ENCODE results near the gene TBCA. TPM values are rescaled to one million over a fixed set of nuclear protein-coding genes. Genes with fewer than 3 reads are reported as not detected.

The TBCA gene
- total RNA-seq, 1 experiment from 2014 or later = 317 TPM

GRCh38 chr5:77772729-77773128 is 3.4 kb downstream of the TBCA start:
- H2AFZ ChIP-seq (ENCODE audit: low read depth, low read length, poor library complexity, severe bottlenecking) = no peak overlapping the region
- POLR2A ChIA-PET = no interaction called here
- H3K79me2 ChIP-seq (ENCODE audit: insufficient read depth, low read length) = peaks cover 83% of the 10 kb centered on the region
- BruUV-seq (replicated peaks) = no TSS peak
- H3K9me2 ChIP-seq (ENCODE audit: insufficient read depth) = no peaks in the 10 kb centered on the region
- DNase-seq (ENCODE audit: low read depth, low spot score) (no peak), ATAC-seq (no peak)
- no peak overlapping the region for H3K4me2 ChIP-seq (ENCODE audit: low read length)
- no peak overlapping the region for H3K4me3 ChIP-seq (replicated peaks in 1 of 2; ENCODE audit: low read depth in 1 of 2, low read length in 2 of 2)
- H3K9ac ChIP-seq (ENCODE audit: low read length) = no peak overlapping the region
- H3K9me3 ChIP-seq (ENCODE audit: control insufficient read depth in 1 of 2, insufficient read depth in 1 of 2, low read depth in 1 of 2, low read length in 2 of 2) = no peaks in the 10 kb centered on the region
- H4K20me1 ChIP-seq (ENCODE audit: insufficient read depth) = peaks cover 21% of the 10 kb centered on the region; the same call in 1 of the 2 replicates
- CTCF ChIA-PET = no interaction called here
- no peak for TF ChIP-seq TCF7L2 (IDR thresholded peaks at IDR 0.05; ENCODE audit: borderline replicate concordance, extremely low read depth, insufficient read depth, insufficient read length)
- peaks cover 7 to 33% of the 10 kb centered on the region in 2 experiments for H3K4me1 ChIP-seq (ENCODE audit: control insufficient read depth in 1 of 2, insufficient read depth in 2 of 2, low read length in 2 of 2)
- no peaks in the 10 kb centered on the region for H3K27me3 ChIP-seq (ENCODE audit: insufficient read depth, low read length)
- intact Hi-C loops (cut with micrococcal nuclease) = no loop called here
- H3K27ac ChIP-seq (ENCODE audit: low read depth, low read length) = no peak overlapping the region
- peaks cover 8 to 18% of the 10 kb centered on the region in 2 experiments for H3K36me3 ChIP-seq (ENCODE audit: control insufficient read depth in 1 of 2, insufficient read depth in 2 of 2, low read length in 2 of 2)
- RAD21 ChIA-PET (ENCODE audit: low non-redundant PET in 1 of 2, low total read pairs in 2 of 2, uncharacterized antibody in 2 of 2, unreplicated experiment in 2 of 2) = no interaction called here

GRCh38 chr5:77771452-77771851 is 4.7 kb downstream of the TBCA start:
- H3K4me3 ChIP-seq (replicated peaks in 1 of 2; ENCODE audit: low read depth in 1 of 2, low read length in 2 of 2) = no peak overlapping the region
- peaks cover 8 to 18% of the 10 kb centered on the region in 2 experiments for H3K36me3 ChIP-seq (ENCODE audit: control insufficient read depth in 1 of 2, insufficient read depth in 2 of 2, low read length in 2 of 2)
- H2AFZ ChIP-seq (ENCODE audit: low read depth, low read length, poor library complexity, severe bottlenecking) = no peak overlapping the region
- peaks cover 3 to 20% of the 10 kb centered on the region in 2 experiments; a peak in 3 of 4 replicates for H3K4me1 ChIP-seq (ENCODE audit: control insufficient read depth in 1 of 2, insufficient read depth in 2 of 2, low read length in 2 of 2)
- no peak overlapping the region for H3K27ac ChIP-seq (ENCODE audit: low read depth, low read length)
- no peak overlapping the region for H3K4me2 ChIP-seq (ENCODE audit: low read length)
- peaks cover 26% of the 10 kb centered on the region; the same call in 1 of the 2 replicates for H4K20me1 ChIP-seq (ENCODE audit: insufficient read depth)
- no peaks in the 10 kb centered on the region for H3K27me3 ChIP-seq (ENCODE audit: insufficient read depth, low read length)
- no TSS peak for BruUV-seq (replicated peaks)
- DNase-seq (ENCODE audit: low read depth, low spot score) (no peak), ATAC-seq (no peak)
- ChIA-PET POLR2A (no interaction called here), RAD21 (ENCODE audit: low non-redundant PET in 1 of 2, low total read pairs in 2 of 2, uncharacterized antibody in 2 of 2, unreplicated experiment in 2 of 2) (no interaction called here), CTCF (no interaction called here)
- H3K9me2 ChIP-seq (ENCODE audit: insufficient read depth) = no peaks in the 10 kb centered on the region
- H3K79me2 ChIP-seq (ENCODE audit: insufficient read depth, low read length) = peaks cover 96% of the 10 kb centered on the region
- intact Hi-C loops (cut with micrococcal nuclease) = no loop called here
- no peaks in the 10 kb centered on the region for H3K9me3 ChIP-seq (ENCODE audit: control insufficient read depth in 1 of 2, insufficient read depth in 1 of 2, low read depth in 1 of 2, low read length in 2 of 2)
- H3K9ac ChIP-seq (ENCODE audit: low read length) = no peak overlapping the region
- TF ChIP-seq CEBPB (IDR thresholded peaks at IDR 0.05; ENCODE audit: low read depth) (no peak), CTCF (IDR thresholded peaks at IDR 0.05 in 2 of 3, conservative IDR thresholded peaks at IDR 0.05 in 1 of 3; ENCODE audit: borderline replicate concordance in 1 of 3, insufficient read depth in 1 of 3, low read depth in 2 of 3, low read length in 2 of 3) (no peak), JUND (IDR thresholded peaks at IDR 0.05) (no peak), RAD21 (IDR thresholded peaks at IDR 0.05; ENCODE audit: low read depth) (no peak), ELF1 (IDR thresholded peaks at IDR 0.05; ENCODE audit: borderline replicate concordance, low read depth) (no peak), ZNF274 (IDR thresholded peaks at IDR 0.05; ENCODE audit: low read depth, low read length) (no peak), REST (IDR thresholded peaks at IDR 0.05; ENCODE audit: low read depth) (no peak), EZH2 (IDR thresholded peaks at IDR 0.05) (no peak), SRF (IDR thresholded peaks at IDR 0.05; ENCODE audit: low read depth) (no peak), TCF7L2 (IDR thresholded peaks at IDR 0.05; ENCODE audit: borderline replicate concordance, extremely low read depth, insufficient read depth, insufficient read length) (no peak), POLR2AphosphoS5 (IDR thresholded peaks at IDR 0.05; ENCODE audit: low read depth, low read length) (no peak), YY1 (IDR thresholded peaks at IDR 0.05; ENCODE audit: extremely low read depth, insufficient replicate concordance, low read depth, low read length) (no peak)

All from HCT116 (cell line).